Fibroblast of pulmonary artery (primary cell): ENCODE results near the gene RASA1.

Source experiments
- DNase-seq: peaks from one replicate; pipeline ENCODE4 v3.0.0-alpha.2; 2010; ENCODE audit warnings: low read depth
- H3K4me3 ChIP-seq: replicated peaks from 2 replicates; pipeline ENCODE4 v1.5.1; 2011; ENCODE audit warnings: low read depth, mild to moderate bottlenecking, control low read depth, low read length, moderate library complexity
- CTCF ChIP-seq: IDR thresholded peaks from 2 replicates; pipeline ENCODE4 v1.5.1; 2011; ENCODE audit warnings: mild to moderate bottlenecking, control low read depth, low read length, inconsistent platforms; ENCODE audit errors: missing control alignments

Gene RASA1

GRCh38 chr5:87434461-87434860 is 166.8 kb downstream of the RASA1 start:
- no peak overlapping the region for H3K4me3 ChIP-seq
- no peak for DNase-seq
- no peak for TF ChIP-seq CTCF

DNA sequence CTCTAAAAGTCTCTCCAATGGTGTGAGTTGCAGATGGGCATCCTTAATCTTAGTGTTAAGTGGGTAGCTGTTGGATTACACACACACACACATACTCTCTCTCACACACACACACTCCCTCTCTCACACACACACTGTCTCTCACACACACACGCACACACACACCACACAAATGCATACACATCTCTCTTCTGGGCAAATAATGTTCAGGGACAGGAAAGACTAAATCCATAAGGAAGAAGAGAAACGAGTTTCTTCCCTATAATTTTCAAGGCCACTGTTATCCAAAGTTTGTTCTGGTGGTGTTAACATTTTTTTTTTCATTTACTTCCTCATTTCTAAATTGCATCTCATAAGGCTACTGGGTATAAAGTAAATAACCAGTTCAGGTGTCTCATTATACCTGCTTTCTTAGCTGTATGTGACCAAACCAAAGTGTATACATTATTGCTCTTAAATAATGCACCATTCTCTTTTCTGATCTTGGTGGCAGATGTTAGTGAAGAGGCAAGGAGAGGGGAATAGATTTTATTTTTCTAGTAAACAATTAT is 167.5 kb downstream of the RASA1 start:
- no peak for DNase-seq
- no peak overlapping the region for H3K4me3 ChIP-seq
- TF ChIP-seq CTCF, result no peak

DNA sequence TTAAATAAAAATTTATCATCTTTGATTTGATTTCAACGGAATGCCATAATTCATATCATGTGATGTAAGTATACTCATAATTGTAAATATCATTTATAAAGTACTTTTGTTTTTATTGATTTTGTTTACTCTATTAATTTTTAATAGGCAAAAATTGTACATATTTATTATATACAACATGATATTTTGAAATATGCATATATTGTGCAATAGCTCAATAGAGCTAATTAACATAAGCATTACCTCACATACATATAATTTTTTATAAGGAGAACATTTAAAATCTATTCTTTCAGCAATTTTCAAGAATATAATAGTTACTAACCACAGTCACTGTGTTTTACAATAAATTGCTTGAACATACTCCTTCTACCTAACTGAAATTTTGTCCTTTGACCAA is 170.0 kb downstream of the RASA1 start:
- TF ChIP-seq CTCF, result no peak
- H3K4me3 ChIP-seq, result no peak overlapping the region
- no peak for DNase-seq

- no peak overlapping the region for H3K4me3 ChIP-seq
- DNase-seq, result no peak
- no peak for TF ChIP-seq CTCF
Observed at GRCh38 chr5:87438231-87438630, 170.5 kb downstream of the RASA1 start.
